HUES6 (cell line): ENCODE results near the gene NRXN3.

Source experiments
- H3K27ac ChIP-seq: 2 replicates; pipeline ENCODE4 v1.7.0; 2013; ENCODE audit warnings: low read depth, mild to moderate bottlenecking, low read length, inconsistent platforms
- H3K27me3 ChIP-seq: 2 replicates; pipeline ENCODE4 v1.6.1; 2013; ENCODE audit warnings: low read length; ENCODE audit not compliant: control insufficient read depth, insufficient read depth
- H3K36me3 ChIP-seq: 2 replicates; pipeline ENCODE4 v1.6.1; 2013; ENCODE audit warnings: low read length; ENCODE audit not compliant: control insufficient read depth, insufficient read depth
- H3K4me1 ChIP-seq: 2 replicates; pipeline ENCODE4 v1.6.1; 2013; ENCODE audit warnings: low read length; ENCODE audit not compliant: control insufficient read depth, insufficient read depth
- H3K4me3 ChIP-seq: 2 replicates; pipeline ENCODE4 v1.5.1; 2013; ENCODE audit warnings: low read depth, low read length
- H3K9ac ChIP-seq: one replicate; pipeline ENCODE4 v1.6.1; 2013; ENCODE audit warnings: mild to moderate bottlenecking, low read length
- H3K9me3 ChIP-seq: 2 replicates; pipeline ENCODE4 v1.6.1; 2013; ENCODE audit warnings: low read depth, low read length; ENCODE audit not compliant: control insufficient read depth, insufficient read depth

NRXN3 gene

DNA sequence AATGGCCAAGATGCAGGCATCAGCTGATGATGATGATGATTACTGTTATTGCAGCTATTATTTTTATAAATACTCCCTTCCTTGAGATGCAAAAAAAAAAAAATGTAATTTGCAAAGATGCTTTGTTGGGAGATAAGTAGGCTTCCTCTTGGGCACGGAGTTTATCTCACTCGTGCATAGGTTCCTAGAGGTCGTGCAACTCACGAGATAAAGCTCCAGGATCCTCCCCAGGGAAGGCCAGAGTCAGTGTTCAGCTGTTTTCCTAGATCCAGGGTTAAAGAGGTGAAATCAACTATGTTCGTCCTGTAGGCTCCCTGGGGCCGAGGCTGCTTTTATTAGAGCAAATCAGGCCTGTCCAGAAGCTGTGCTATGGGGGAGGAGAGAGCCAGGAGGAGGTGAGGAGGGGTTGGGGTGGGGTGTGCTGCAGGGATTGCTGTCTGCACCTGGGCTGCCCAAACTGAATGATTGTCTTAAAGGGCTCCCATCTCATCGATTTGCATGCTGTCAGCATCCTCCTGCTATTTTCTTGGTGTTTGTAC lies 270.3 kb downstream of the NRXN3 start:
- no peaks in the 10 kb centered on the region for H3K9me3 ChIP-seq
- no peaks in the 10 kb centered on the region for H3K36me3 ChIP-seq
- H3K4me3 ChIP-seq = no peak overlapping the region
- no peak overlapping the region for H3K9ac ChIP-seq
- H3K27ac ChIP-seq = no peak overlapping the region
- H3K27me3 ChIP-seq = no peaks in the 10 kb centered on the region; the same call in 1 of the 2 replicates
- no peaks in the 10 kb centered on the region for H3K4me1 ChIP-seq

GRCh38 chr14:78443834-78444233 lies 273.7 kb downstream of the NRXN3 start:
- H3K9me3 ChIP-seq = no peaks in the 10 kb centered on the region
- no peak overlapping the region for H3K27ac ChIP-seq
- H3K9ac ChIP-seq = no peak overlapping the region
- H3K36me3 ChIP-seq = no peaks in the 10 kb centered on the region
- H3K4me3 ChIP-seq = no peak overlapping the region
- H3K4me1 ChIP-seq = no peaks in the 10 kb centered on the region
- H3K27me3 ChIP-seq = no peaks in the 10 kb centered on the region; the same call in 1 of the 2 replicates

DNA sequence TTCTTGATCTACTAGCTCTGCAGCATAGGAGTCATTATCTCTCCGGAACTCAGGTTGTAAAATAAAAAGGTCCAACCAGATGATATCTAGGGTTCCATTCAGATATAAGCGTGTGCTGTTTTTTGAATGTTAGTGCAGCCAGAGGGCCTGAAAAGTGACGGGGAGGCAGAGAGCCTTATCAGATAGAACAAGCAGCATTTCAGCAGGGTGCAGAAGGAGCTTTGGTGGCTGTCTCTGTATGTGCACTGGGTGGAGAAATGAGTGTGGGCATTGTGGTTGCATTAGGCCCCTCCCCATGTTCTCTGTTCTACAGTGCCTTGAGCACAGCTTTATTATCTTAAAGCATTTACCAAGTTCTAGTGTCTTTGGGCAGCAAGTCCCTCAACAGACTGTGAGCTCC lies 275.1 kb downstream of the NRXN3 start:
- Histone ChIP-seq H3K4me3 (no peak overlapping the region), H3K9me3 (no peaks in the 10 kb centered on the region), H3K4me1 (no peaks in the 10 kb centered on the region), H3K27me3 (no peaks in the 10 kb centered on the region; the same call in 1 of the 2 replicates), H3K9ac (no peak overlapping the region), H3K27ac (no peak overlapping the region), H3K36me3 (no peaks in the 10 kb centered on the region)

DNA sequence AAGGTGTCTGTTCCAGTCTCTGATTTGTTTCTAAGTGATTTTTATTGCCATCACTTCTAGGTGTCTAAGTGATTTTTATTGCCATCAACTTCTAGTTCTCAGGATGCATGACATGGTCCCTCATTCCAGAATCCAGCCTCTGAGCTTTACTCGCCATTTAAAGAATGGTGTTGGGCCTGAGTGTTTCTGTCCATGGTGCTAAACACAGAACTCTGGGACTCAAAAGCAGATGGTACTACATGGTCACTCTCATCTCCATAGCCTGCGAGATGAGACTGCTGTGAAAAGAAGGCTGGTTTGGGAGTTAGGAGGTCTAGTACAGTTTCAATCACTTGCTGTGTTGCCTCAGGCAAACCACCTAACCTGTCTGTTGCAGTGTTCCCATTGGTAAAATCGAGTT lies 276.6 kb downstream of the NRXN3 start:
- Histone ChIP-seq H3K4me3 (no peak overlapping the region), H3K4me1 (no peaks in the 10 kb centered on the region), H3K9ac (no peak overlapping the region), H3K27ac (no peak overlapping the region), H3K36me3 (no peaks in the 10 kb centered on the region), H3K9me3 (no peaks in the 10 kb centered on the region), H3K27me3 (no peaks in the 10 kb centered on the region; the same call in 1 of the 2 replicates)

DNA sequence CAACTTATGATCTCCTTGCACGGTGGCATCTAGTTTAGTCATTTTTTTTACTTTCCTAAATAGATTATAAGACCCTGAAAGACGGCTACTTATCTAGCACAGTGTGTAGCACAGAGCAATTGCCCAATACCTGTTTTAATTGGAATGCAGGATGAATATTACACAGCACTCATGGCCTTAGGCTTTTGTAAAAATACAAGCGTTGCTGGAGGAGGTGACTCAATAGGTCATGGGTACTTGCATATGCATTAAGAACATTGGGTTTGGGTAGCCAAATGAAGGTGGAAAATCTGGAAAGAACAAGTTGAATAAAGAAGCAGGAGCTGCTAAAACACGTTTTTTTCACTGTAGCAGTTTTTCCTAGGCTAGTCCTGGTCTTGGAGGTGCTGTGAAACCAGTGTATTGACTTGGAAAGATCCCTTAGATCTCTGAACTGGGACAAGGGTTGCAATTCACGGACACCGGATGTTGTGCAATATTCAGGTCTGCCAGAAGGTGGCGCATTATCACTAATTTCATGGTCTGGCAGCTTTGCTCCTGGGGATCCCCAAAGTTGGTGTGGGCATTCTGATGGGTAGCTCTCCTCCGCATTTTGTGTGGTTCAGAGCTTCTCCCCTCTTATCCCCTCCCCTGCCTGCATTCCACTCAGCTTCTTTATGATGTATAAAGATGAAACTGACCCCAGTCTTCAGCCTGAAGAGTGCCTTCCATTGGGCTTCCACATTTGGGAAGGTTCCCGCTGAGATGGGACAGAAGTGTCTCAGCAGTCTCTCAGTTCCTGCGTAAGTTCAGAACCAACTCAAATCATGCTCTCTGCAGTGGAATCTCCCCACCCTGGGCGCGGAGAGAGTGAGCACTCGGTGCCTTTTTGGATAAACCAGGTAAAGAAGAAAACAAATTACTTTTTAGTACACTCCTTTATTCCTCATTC lies 278.3 kb downstream of the NRXN3 start:
- H3K4me1 ChIP-seq = no peaks in the 10 kb centered on the region
- H3K9me3 ChIP-seq = no peaks in the 10 kb centered on the region
- no peaks in the 10 kb centered on the region; the same call in 1 of the 2 replicates for H3K27me3 ChIP-seq
- H3K9ac ChIP-seq = no peak overlapping the region
- no peak overlapping the region for H3K27ac ChIP-seq
- no peaks in the 10 kb centered on the region for H3K36me3 ChIP-seq
- H3K4me3 ChIP-seq = no peak overlapping the region

DNA sequence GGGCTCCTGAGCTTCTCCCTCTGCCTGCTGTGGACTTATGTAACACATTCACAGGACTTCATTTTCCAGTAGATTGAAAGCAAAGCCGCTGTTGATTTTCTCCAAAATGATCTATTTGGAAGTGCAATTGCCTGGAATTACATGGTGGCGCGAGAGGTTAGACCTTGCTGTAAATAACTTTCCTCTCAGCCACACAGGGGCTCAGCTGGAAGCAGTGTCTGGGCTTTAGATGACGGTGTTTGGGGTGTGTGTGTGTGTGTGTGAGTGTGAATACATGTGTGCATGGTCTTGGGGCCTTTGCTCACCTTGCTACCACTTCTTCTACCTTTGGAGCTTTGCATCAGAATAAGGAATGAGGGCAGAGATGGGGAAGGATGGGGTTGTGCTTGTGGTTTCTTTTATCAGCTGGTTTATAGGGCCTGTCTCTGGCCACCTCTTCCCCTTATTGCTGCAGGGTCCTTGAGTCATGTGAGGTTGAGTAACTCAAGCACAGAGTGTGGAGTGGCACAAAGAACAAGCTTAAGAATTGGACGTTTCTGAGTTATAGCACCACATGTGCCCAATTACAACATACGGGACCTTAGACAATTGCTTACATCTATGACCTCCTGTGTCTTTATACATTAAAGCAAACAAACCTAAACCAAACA lies 280.6 kb downstream of the NRXN3 start:
- H3K4me3 ChIP-seq = no peak overlapping the region
- H3K4me1 ChIP-seq = no peaks in the 10 kb centered on the region
- no peak overlapping the region for H3K9ac ChIP-seq
- H3K36me3 ChIP-seq = no peaks in the 10 kb centered on the region
- H3K27ac ChIP-seq = no peak overlapping the region
- H3K9me3 ChIP-seq = no peaks in the 10 kb centered on the region
- H3K27me3 ChIP-seq = no peaks in the 10 kb centered on the region

- Histone ChIP-seq H3K9me3 (no peaks in the 10 kb centered on the region), H3K27ac (no peak overlapping the region), H3K4me3 (no peak overlapping the region), H3K36me3 (no peaks in the 10 kb centered on the region), H3K4me1 (no peaks in the 10 kb centered on the region), H3K27me3 (no peaks in the 10 kb centered on the region), H3K9ac (no peak overlapping the region)
These were observed 281.1 kb downstream of the NRXN3 start for GRCh38 chr14:78451319-78451695.

DNA sequence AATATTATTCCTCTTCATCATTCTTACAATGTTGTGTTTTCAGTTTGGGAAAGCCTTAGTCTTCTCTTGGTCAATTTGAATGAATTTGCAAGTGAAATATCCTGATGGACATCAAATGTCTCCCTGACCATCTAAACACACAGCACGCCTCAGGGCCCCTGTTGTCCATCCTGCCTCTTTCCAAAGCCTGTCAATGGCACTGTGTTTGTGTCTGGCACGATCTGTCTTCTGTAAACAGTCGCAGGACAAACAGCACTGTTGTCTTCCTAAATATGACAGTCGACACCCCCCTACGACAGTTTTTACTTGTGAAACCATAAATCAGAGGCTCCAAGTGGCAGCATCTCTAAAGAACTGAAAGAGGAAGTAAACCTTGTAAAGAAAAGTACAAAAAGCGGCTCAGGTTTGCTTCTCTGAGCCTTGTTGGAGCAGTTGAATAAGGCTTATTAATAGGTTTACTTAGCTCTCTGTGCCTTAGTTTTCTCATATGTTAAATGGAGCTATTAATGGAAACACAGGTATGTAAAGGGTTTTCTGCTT lies 285.8 kb downstream of the NRXN3 start:
- H3K4me3 ChIP-seq = no peak overlapping the region
- H3K27me3 ChIP-seq = 0 out of 2 replicates have a peak, but pooled peaks cover 3% of the 10 kb centered on the region
- no peaks in the 10 kb centered on the region for H3K36me3 ChIP-seq
- no peak overlapping the region for H3K9ac ChIP-seq
- H3K27ac ChIP-seq = no peak overlapping the region
- no peaks in the 10 kb centered on the region for H3K9me3 ChIP-seq
- no peaks in the 10 kb centered on the region for H3K4me1 ChIP-seq

GRCh38 chr14:78469947-78470346 lies 299.8 kb downstream of the NRXN3 start:
- Histone ChIP-seq H3K4me1 (no peaks in the 10 kb centered on the region), H3K27me3 (no peaks in the 10 kb centered on the region), H3K36me3 (no peaks in the 10 kb centered on the region), H3K27ac (no peak overlapping the region), H3K9ac (no peak overlapping the region), H3K4me3 (no peak overlapping the region), H3K9me3 (0 out of 2 replicates have a peak, but pooled peaks cover 6% of the 10 kb centered on the region)

DNA sequence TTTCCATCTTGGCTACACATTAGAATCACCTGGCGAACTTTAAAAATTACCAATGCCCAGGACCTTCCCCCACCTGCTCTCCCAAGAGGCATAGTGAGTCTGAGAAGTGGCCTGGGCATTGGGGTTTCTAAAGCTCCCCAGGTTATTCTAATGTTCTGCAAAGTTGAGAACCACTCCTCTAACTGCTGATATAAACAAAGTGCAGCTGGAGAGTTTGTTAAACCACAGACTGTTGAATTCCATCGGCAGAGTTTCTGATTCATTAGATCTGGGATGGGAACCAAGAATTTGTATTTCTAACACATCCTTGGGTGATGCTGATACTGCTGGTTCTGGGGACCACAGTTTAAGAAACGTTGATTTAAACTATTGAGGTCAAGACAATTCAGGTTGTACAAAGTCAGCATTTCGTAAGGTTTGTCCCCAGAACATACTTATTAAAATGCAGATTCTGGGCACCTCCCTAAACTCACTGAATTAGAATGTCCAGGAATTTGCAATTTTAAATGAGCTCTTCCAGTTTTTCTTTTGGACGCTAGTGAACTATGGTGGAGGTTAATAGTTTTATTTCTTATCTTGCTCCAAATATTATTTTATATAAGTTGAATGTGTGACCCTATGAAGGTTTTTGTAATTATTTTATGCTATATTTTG lies 309.1 kb downstream of the NRXN3 start:
- Histone ChIP-seq H3K9ac (no peak overlapping the region), H3K4me3 (no peak overlapping the region), H3K4me1 (no peaks in the 10 kb centered on the region), H3K9me3 (no peaks in the 10 kb centered on the region), H3K27ac (no peak overlapping the region), H3K36me3 (no peaks in the 10 kb centered on the region), H3K27me3 (no peaks in the 10 kb centered on the region)
